Cardiac fibroblast (primary cell): ENCODE results near the gene CDK14.

Experiments
- DNase-seq, 2 donors: peaks; one replicate each; pipeline versions ENCODE4 v3.0.0 to v3.0.0-alpha.2; 2010; ENCODE audit warnings: low read depth in 2 of 2
- H3K4me3 ChIP-seq, 2 donors: replicated peaks in 1 of 2; 1 replicate in 1 of 2; 2 replicates in 1 of 2; pipeline ENCODE4 v1.5.1; 2011; ENCODE audit warnings: low read depth in 2 of 2, low read length in 2 of 2, mild to moderate bottlenecking in 2 of 2, moderate library complexity in 1 of 2
- CTCF ChIP-seq: IDR thresholded peaks from one replicate; pipeline ENCODE4 v1.5.1; 2011; ENCODE audit warnings: low read depth, mild to moderate bottlenecking, low read length, inconsistent platforms

CDK14 gene

GRCh38 chr7:90839316-90839715 lies 243.2 kb downstream of the CDK14 start:
- H3K4me3 ChIP-seq, result no peak overlapping the region
- TF ChIP-seq CTCF, result no peak
- DNase-seq, result no peak

GRCh38 chr7:90839727-90840291 lies 243.7 kb downstream of the CDK14 start:
- no peak for TF ChIP-seq CTCF
- H3K4me3 ChIP-seq, result no peak overlapping the region
- DNase-seq, result no peak

DNA sequence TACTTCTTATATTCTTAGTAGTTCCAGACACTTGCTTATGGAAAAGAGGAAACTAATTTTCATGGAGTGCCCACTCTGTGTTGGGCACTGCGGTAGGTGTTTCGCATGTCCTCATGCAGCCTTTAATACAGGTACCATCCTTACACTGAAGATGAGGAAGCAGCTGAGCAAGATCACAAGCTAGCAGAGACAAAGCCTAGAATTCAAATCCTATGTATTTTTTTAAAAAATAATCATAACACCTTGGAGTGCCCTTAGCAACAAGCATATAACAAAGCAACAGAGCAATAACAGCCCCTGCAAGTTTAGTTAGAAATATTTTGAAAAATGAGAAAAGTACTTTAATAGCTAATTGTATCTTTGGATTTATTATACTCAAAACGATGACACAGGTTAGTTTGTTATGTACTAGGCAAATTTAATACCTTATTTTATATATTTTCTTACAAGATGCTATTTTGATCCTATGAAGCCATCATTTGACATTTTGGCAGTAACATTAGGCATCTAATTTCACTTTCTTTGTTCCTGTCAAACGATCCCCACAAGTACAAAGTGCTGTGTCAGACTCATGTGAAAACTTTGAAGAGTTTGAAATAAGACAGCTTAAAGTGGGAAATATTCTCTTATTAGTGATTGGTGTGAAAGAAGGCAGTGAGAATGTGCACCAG lies 245.8 kb downstream of the CDK14 start:
- no peak overlapping the region for H3K4me3 ChIP-seq
- TF ChIP-seq CTCF, result no peak
- no peak for DNase-seq

DNA sequence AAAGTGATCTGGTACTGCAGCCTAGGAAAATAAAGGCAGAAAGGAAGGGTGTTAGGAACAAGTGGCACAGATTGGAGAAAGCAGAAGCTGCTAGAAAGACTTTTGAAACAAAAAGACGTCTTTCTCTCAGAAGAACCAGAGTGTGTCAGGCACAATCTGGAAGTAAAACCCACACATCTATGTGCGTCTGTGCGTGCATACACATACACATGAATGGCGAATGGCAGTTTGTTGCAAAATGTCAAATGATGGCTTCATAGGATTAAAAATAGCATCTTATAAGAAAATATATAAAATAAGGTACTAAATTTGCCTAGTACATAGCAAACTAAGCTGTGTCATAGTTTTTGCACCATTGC lies 246.3 kb downstream of the CDK14 start:
- H3K4me3 ChIP-seq, result no peak overlapping the region
- TF ChIP-seq CTCF, result no peak
- DNase-seq, result no peak

DNA sequence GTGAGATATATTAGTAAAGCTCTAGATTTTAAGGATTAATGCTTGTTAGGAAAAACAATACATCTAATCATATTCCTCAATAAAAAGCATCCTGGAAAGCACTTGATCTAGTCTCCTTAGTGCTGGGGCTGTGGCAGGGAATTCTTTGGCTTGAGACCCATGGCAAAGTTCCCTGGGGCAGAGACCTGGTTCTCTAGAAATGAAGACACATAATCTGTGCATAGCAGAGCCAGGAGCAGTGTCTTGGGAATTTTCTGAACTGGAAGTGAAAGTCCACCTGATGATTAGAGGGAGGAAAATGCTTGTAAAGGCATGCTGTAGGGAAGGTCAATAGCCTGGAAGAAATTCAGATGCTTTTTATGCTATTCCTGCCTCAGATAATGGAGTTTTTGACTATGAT lies 247.4 kb downstream of the CDK14 start:
- no peak for DNase-seq
- no peak for TF ChIP-seq CTCF
- no peak overlapping the region for H3K4me3 ChIP-seq

- DNase-seq, result no peak
- TF ChIP-seq CTCF, result no peak
- no peak overlapping the region for H3K4me3 ChIP-seq
Observed at GRCh38 chr7:90844421-90844820, 248.3 kb downstream of the CDK14 start.

DNA sequence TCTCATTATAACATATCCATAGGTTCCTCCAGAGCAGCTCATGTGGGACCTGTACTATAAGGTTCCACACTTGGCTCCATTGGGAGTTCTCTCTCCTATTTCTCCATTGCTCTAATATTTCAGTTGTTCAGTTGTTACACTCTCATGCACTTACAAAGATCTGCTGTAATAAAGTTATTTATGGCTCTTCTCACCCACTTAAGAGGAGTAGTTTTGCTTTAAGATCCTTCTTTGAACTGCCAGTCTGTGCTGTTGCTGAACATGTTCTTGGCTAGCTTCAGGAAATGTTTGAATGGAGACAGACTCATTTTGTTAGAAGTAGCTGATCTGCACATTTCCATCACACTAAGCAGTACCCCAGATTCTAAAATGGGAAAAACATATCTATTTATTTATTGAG lies 250.1 kb downstream of the CDK14 start:
- no peak for TF ChIP-seq CTCF
- DNase-seq, result no peak
- no peak overlapping the region for H3K4me3 ChIP-seq
